T-helper 1 cell (primary cell): Measurements from ENCODE around the gene PRDM15.

Experiments used
- DNase-seq, 5 donors: peaks; one replicate each; pipeline ENCODE4 v3.0.0-alpha.2; 2012 to 2020

The PRDM15 gene

GRCh38 chr21:41836166-41837015 is 42.8 kb downstream of the PRDM15 start:
- no peak for DNase-seq

- no peak for DNase-seq
Measured at GRCh38 chr21:41835711-41836154, 43.4 kb downstream of the PRDM15 start.

- no peak for DNase-seq
Measured at GRCh38 chr21:41834926-41835663, 44.0 kb downstream of the PRDM15 start.

- DNase-seq: no peak
Measured at GRCh38 chr21:41834252-41834925, 44.8 kb downstream of the PRDM15 start.

- no peak for DNase-seq
Measured at GRCh38 chr21:41833497-41834115, 45.5 kb downstream of the PRDM15 start.

GRCh38 chr21:41832596-41833496 is 46.3 kb downstream of the PRDM15 start:
- DNase-seq: no peak

GRCh38 chr21:41831866-41832595 is 47.1 kb downstream of the PRDM15 start:
- no peak for DNase-seq

GRCh38 chr21:41831453-41831831 is 47.7 kb downstream of the PRDM15 start:
- DNase-seq: no peak

- DNase-seq: no peak
Measured at GRCh38 chr21:41830764-41831452, 48.2 kb downstream of the PRDM15 start.

GRCh38 chr21:41830145-41830707 is 48.9 kb downstream of the PRDM15 start:
- no peak for DNase-seq

- no peak for DNase-seq
Measured at GRCh38 chr21:41828884-41829360, 50.2 kb downstream of the PRDM15 start.

GRCh38 chr21:41827951-41828883 is 50.9 kb downstream of the PRDM15 start:
- DNase-seq: no peak

GRCh38 chr21:41825881-41826280 is 53.3 kb downstream of the PRDM15 start:
- DNase-seq: no peak

GRCh38 chr21:41825216-41825615 is 53.9 kb downstream of the PRDM15 start:
- DNase-seq: no peak

- DNase-seq: no peak
Measured at GRCh38 chr21:41824466-41825207, 54.5 kb downstream of the PRDM15 start.

- no peak for DNase-seq
Measured at GRCh38 chr21:41823906-41824305, 55.2 kb downstream of the PRDM15 start.

GRCh38 chr21:41823166-41823565 is 56.0 kb downstream of the PRDM15 start:
- no peak for DNase-seq
